Glomerular visceral epithelial cell (primary cell): Measurements from ENCODE around the gene SETD3.

ENCODE experiments used
- DNase-seq: peaks from one replicate; pipeline ENCODE4 v3.0.0-alpha.2; 2016; ENCODE audit errors: extremely low spot score

SETD3 gene

DNA sequence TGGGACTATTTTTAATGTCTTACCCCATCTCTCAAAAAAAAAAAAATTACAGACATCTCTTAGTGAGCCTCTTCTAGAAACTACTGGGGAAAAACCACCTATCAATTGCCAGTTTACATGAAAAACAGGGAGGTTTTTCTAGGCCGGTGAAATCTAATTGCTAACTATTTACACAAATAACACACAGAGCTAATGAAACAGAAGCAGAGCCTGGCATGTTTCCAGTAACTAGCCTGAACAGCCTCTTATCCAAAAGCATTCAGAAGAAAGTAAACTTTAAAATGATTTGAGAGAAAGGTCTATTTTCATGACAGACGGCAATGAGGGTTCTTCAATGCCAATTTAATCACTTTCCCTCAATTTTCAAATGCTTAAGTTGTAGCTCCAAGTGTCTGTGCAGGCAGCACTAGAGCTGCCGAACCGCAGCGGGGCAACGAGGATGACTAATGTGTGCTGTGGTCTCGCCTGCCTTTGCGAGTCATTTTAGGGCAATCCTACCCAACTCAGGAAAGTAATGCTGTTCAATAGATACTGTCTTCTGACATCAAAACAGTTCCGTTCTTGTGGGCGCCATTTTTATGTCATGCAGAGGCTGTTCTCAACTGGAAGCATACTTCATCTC is 84.6 kb downstream of the SETD3 start:
- DNase-seq, result peak; percentile 84

DNA sequence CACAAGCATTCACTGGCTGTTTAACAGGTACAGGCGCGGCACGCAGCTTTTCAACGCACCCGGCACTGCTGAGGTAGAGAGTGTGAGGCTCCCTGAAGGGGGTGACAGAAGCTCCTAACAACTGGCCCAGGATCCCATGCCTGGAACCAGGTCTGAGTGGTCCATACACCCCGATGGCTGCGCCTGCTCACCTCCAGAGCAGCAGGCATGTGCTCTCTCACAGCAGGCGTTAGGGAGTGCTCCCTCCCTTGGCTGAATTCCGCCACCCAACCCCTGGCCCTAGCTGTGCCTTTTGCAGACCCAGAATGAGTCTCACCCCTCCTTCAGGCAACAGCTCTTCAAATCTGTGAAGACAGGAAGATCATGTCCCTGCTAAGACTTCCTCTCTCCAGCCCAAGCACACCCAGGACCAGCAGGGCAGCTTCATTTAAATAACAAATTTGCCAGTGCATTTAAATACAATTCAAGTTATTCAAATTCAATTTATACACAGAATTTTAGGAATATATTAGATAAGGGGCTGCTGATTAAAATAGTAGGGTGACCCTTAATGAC is 86.0 kb downstream of the SETD3 start:
- DNase-seq, result no peak

DNA sequence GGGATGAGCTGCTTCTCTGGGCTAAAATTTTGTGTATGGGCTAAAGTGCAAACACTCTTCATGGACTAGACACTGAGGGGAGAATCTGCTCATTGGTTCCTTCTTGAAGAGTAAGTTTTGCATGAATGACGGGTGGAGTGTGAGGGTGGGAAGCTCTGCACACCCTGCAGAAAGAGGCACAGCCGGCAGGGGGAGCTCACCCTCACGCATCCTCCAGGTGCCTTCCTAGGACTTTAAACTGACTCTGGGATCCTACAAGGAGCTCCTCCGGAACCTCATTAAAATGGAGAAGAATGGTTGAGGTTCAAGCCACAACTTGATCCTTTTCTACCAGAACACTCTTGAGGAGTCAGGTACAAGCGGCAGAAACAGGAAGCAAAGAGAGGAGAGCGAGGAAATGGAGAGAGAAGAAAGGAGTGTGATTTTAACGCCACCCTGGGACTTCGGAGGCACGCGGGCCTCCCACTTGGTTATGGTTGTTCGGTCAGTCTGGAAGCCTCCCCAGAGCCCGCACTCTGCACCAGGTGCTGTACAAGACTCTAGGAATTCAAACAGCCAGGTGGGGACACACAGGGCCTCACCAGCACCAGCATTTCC is 87.5 kb downstream of the SETD3 start:
- DNase-seq, result peak; percentile 52

DNA sequence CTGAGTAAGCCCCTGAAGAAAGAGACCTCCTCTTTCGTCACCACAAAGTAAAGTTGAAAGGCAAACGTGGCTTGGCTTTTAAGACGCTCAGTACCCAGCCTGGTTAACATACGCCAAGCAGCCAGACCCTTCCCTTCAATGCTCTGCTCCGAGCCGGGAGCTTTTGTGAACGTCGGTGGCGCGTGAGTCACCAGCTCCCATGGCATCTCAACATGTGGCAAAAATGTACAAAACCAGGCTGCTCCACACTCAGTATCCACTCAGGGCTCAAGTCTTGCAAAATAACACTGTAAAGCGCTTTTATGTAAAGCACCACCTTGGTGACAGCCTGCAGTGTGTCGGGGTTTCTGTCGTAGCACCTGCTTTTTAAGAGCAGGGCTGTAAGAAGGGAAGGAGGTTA is 89.0 kb downstream of the SETD3 start:
- DNase-seq, result no peak

DNA sequence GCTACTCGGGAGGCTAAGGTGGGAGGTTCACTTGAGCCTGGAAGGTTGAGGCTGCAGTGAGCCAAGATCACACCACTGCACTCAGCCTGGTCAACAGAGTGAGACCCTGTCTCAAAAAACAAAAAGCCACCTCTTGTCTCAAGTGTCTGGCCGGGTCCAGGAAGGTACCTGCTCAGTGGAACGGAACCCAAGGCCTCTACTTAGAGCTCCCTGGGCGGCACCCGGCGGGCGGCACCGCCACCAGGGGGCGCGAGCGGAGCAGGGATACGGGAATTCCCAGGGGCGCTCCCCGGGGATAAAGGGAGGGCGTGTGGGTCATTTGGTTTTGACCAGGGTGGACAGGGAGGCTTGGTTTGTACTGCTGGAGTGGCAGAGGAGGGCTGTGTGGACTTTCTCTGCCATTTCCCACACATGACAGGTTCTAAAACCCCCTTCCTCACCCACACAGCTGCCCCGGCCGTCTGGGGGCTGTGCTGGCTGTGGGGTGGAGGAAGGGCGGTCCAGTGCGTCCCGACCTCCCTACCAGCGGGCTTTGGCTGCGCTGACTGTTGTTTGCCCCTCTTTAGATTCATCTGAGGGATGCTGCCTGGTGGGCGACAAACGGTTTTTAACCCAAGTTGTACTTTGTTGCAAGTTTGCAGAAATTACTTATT is 91.4 kb downstream of the SETD3 start:
- peak; percentile 66 for DNase-seq

DNA sequence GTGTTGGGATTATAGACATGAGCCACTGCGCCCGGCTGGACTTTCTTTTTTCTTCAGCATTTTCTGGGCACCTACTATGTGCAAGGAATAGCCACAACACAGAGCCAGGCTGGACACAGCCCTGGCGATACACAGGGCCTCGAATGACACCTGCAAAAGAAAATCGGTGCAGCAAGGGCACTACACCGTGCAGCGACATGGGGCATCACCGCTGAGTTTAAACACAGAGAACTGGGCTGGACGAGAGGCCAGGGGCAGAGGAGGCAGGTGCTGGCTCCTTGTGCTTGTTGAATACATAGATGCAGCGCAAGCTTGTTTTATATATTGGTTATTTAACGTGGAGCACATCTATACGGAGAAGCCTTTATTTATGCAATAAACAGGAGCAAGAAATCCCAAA is 92.4 kb downstream of the SETD3 start:
- DNase-seq, result no peak

DNA sequence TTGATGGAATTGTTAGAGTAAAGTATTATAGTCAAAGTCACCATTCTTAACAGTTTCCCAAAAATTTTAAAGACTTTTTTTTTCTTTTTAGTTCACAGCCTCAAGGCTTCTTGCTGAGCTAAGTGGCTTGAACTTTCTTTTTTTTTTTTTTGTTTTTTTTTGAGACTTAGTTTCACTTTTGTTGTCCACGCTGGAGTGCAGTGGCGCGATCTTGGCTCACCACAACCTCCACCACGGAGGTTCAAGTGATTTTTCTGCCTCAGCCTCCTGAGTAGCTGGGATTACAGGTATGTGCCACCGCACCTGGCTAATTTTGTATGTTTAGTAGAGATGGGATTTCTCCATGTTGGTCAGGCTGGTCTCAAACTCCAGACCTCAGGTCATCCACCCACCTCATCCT is 92.8 kb downstream of the SETD3 start:
- DNase-seq, result no peak

DNA sequence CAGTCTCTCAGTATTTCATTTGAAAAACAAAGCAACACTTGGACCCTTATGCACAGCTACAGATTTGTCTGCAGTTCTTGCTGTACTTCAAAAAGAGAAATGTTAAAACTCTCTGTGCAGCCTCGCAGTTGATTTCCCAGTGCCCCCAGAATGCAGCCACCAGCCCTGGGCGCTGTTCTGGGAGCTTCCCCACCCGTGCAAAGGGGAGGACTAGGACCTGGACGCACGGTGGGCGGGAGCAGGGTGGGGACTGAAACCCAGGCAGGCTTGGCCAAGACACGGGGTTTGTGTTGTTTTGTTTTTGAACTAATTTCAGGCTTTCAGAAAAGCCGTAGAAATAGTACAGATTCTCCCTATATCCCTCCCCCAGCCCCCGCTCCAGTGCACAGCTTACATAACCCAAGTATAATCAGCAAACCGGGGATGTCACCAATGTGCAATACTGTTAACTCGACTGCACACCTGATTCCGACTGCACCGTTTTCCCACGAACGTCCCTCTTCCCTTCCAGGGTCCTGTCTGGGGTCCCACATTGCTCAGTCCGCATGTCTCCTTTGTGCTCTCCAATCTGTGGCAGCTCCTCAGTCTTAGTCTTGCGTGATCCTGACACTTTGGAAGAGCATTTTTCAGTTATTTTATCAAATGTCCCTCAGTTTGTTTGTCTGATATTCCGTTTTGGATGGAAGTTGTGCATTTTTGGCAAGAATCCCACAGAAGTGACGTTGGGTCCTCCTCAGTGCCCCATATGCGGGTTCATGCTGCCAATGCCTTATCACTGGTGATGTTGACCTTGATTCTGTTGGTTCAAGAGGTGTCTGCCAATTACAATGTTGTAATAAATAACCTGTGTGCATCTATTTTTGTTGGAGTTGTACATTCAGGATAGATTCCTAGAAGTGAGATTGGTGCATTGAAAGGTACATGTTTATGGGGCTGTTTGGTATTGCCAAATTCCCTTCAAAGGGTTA is 95.9 kb downstream of the SETD3 start:
- no peak for DNase-seq

DNA sequence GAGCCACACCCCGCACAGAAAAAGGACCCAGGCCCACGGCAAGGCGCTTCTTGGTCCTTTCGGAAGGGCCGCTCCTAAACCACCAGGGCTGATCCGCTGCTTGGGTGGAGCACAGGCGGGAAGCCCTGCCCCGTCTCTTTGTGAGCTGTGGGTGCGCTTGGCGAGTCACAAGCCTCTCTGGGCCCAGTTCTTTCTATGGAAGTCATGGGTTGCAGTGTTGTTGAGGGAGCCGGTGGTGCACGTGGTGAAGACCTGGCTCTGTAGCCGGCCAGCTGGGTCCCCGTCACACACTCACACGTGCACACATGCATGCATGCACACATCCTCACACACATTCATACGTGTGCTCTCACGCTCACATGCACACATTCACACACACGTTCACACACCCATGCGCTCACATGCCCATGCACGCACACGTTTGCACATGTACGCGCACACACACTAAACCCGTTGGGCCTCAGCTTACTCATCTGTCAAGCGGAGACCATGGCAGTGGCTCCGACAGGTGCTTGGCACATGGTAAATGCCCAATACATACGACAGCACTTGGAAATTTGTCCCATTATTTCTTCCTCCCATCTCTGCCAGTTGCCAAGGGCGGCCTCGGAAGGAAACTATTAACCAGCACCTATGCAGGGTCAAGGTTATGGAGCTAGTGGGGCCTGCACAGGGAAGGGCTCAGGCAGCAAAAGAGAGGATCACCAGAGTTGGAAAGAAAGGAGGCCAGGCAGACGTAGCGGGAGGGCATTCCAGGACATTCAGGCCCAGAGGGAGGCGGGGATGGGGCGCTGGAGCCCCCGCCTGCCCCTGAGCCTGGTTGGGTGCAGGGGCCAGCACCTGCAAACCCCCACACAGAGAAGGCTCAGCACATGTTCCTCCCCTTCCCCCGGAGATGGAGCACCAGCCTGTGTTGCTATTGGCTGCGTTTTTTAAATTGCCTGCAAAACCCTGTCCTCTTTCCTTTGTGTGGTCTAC is 96.9 kb downstream of the SETD3 start:
- DNase-seq, result no peak

DNA sequence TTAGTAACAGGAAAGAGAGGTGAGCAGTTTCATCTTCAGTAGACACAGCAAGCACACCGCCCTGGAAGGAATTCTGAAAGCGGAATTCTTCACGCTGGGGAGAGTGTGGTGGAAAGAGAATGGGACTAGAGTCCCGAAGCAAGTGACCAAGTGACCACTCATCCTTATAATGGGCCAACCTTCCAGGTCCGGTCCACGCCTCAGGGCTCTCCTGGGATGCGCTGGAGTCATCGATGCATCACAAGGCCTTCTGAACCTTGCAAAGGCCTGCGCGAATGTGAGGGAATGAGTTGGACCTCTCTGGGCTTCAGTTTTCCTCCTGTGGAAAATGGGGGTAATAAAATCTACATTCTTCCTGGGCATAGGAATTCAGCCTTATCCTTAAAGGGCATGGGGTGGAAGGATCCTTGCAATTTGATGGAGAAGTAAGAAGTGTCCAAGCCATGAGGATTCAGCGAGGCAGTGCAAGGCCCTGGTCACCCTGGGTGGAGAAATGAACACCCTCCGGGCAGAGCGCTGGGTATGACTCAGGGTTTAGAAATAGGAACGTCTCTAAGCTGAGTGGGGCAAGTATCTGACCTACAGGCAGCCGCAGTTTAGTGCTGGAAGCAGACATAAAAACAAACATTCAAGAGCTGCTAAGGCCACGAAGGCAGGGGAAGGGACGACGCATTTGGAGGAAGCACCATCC is 97.7 kb downstream of the SETD3 start:
- no peak for DNase-seq

DNA sequence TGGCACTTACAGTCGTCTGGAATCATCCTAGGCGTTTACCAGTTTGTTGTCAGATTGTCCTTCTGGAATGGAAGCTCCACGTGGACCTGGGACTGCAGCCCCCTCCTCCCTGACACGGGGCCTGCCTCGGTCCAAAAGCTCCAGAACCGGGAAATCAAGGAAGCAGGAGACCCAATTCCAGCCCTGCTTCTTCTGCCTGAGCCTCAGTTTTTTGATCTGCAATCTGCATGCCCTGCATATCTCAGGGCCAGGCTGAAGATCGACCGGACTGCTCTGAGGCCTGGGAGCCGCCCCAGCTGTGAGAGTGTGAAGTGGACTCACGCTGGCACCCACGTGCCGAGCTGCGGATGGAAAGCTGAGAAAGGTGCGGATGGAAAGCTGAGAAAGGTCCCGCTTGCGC is 98.6 kb downstream of the SETD3 start:
- no peak for DNase-seq

DNA sequence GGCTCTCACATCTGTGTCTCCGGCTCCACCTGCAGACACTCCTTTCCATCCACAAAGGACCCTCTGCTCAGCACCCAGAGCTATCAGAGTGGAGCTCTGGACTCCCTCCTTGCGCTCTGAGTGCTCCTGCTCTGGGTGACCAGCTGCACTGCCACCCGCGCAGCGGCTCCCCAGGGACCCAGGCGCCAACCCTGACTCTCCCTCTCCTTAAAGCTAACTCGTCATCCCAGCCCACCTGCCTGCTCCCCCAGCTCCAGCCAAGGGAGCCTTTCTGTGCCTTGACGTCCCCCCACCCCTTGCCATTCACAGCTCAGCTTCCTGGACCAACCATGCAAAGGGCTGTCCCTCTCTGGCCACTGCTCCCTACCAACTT is 99.0 kb downstream of the SETD3 start:
- no peak for DNase-seq

DNA sequence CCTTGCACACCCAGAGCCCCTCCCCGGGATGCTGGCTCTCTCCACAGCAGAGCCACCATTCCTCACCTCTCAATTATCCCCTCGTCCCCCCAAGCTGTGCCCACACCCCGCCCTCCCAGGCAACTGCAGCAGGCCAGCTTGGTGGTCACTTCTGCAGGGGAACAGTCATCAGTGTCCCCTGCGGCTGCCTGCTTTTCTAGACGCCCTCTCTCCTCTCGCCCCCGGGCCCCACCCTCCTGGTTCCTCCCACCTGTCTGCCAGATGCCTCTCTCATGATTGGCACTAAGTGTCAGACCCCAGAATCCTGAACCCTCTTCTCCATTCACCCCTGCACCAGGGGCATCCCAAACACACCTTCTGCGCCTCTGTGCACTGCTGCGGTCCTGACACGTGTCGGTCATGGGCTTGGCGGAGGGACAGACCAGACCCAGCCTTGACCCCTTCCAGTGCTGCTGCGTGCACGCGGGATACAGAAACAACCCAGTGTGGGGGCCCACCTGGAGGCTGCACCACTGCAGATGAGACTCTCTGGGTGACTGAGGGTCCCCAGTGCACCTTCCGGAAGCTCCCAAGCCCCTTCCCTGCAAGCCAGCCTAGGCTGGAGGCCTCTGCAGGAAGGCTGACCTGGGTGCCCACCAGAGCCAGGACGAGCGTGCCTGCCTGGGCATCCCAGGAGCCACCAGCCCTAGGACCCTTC is 99.5 kb downstream of the SETD3 start:
- no peak for DNase-seq

DNA sequence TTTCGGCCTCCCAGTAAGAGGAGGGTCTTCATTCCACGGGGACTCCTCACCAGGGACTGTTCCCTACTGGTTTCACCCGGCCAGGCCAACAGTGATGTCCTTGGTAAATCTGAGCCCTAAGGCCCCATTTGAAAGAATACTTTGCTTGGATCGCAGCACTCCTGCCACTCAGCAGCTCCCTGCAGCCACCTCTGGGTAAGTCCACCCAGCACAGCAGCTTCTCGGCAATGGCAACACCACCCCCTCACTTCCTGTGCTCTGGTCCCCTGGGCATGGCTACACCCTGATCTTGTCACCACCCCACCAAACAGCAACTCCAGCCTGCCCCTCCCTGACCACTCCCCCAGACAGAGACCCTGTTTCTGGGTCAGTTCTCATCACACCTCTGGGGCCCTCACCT is 100.3 kb downstream of the SETD3 start:
- no peak for DNase-seq

DNA sequence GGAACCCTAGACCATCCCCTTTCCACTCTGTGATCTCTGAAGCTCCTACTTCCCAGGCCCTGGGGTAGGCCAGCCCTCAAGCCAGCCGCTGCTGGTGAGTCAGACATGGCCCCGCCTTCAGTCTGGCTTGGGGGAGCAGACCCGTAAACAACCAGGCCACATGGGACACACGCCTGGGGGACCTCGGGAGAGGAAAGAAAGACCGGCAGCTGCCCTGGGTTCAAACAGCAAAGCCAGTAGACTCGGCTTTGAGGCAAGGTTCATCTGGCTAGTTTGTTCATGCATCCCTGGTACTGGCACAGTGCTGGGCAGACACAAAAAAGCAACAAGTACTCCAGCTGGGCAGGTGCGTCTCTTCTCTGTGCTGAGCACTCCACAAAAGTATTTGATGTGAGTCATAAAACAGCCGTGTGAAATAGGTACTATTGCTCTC is 101.9 kb downstream of the SETD3 start:
- DNase-seq, result peak; percentile 52

DNA sequence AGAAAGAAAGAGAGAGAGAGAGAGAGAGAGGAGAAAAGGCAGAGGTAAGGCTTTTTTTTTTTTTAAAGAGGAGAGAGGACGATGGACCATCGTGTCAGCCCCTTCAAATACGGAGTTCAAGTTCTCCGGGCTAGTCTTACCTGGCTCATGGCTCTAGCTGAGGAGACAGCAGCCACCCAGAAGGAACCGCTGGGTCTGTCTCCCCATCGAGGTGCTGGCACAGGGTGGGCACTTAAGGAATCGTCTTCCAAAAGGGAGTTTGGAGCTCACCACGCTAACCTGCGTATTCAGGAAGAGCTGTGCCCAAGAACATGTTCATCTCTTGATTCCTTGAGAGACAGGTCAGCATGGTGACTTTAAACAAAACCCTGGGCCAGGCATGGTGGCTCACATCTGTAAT is 102.7 kb downstream of the SETD3 start:
- no peak for DNase-seq

DNA sequence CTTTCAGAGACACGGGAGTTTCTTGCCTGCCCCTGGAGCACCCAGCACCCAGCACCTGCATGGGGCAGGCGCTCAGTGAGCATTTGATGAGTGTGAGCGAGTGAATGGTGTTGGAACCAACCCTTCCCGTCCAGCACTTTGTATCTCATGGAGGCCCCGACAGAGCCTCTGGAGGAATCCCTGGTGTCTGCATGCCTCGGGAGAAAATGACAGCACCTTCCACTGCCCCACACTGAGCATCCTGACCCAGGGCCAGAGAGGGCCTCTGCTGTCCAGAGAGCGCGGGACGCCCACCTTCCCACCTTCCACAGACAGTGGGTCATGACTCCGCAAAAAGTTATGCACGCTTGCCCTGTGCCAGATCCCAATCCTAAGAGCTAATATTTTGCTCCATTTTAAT is 105.7 kb downstream of the SETD3 start:
- no peak for DNase-seq

DNA sequence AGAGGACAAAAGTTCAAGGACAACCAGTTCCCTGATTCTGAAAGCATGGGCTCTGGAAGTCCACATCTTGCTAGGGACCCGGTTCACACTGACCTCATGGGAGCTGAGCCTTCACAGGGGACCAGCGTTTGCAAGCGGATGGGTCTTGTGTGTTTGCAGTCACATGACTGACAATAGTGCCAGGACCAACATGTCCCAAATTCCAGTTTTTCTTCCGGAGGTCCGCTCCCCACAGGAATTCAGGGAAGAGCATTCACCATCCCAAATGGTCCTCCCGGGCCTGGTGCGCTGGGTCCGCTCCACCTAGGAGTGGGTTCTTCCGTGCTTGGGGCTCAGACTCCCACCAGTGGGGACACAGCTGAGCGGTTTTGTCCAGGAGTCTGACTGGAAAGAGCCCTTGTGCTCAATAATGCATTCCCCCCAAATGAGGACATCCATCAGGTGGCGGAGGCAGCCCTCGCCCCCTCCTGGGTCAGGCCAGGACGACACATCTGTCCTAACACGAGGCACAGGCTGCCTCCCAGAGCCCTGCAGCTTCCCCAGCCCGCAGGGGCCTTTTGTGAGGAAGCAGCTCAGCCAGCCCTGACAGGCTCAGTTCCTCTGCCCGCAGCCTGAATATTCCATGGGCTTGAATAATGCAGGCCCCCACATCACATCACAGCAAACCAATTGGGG is 116.9 kb downstream of the SETD3 start:
- no peak for DNase-seq

DNA sequence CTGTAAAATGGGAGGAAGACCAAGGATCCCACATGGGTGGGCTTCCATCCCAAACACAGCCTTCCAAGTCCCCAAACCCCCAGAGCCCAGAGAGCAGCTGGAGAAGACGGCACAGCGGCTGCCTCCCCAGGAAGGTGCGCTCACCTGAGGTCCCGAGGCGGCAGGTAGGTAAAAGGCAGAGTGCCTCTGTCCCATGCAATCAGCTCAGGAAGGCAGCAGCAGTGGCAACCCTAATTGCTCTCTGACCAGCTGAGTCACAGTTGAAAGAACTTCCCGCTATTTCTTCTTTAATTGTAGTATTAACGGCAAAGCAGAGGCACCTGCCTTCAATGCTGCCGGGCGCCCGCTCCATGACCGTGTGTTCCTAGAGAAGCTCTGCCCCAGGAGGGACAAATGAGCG is 117.6 kb downstream of the SETD3 start:
- DNase-seq, result no peak
